ENCODE measurements around the gene ZNF549.

ZNF549 gene

GRCh38 chr19:57570707-57571106 is 43.6 kb downstream of the ZNF549 start:
- Histone ChIP-seq H2AFZ (ENCODE audit: low read depth, low read length) (no peak overlapping the region), H3K4me1 (ENCODE audit: insufficient read depth, low read length) (no peaks in the 10 kb centered on the region), H3K36me3 (ENCODE audit: insufficient read depth, low read length) (peaks cover 52% of the 10 kb centered on the region), H4K20me1 (ENCODE audit: insufficient read depth, low read length) (no peaks in the 10 kb centered on the region), H3K27ac (ENCODE audit: low read length) (no peak overlapping the region), H3K4me3 (ENCODE audit: low read depth in 1 of 2, low read length in 2 of 2) (no peak overlapping the region), H3K27me3 (ENCODE audit: insufficient read depth, low read length, poor library complexity) (no peaks in the 10 kb centered on the region), H3K9me3 (ENCODE audit: insufficient read depth, low read length, severe bottlenecking) (peaks cover 91% of the 10 kb centered on the region), H3K9ac (ENCODE audit: low read depth, low read length) (no peak overlapping the region), H3K79me2 (ENCODE audit: insufficient read depth, low read length) (no peaks in the 10 kb centered on the region), H3K4me2 (ENCODE audit: insufficient read depth, low read length) (no peak overlapping the region)
- TF ChIP-seq, protein P1, sequence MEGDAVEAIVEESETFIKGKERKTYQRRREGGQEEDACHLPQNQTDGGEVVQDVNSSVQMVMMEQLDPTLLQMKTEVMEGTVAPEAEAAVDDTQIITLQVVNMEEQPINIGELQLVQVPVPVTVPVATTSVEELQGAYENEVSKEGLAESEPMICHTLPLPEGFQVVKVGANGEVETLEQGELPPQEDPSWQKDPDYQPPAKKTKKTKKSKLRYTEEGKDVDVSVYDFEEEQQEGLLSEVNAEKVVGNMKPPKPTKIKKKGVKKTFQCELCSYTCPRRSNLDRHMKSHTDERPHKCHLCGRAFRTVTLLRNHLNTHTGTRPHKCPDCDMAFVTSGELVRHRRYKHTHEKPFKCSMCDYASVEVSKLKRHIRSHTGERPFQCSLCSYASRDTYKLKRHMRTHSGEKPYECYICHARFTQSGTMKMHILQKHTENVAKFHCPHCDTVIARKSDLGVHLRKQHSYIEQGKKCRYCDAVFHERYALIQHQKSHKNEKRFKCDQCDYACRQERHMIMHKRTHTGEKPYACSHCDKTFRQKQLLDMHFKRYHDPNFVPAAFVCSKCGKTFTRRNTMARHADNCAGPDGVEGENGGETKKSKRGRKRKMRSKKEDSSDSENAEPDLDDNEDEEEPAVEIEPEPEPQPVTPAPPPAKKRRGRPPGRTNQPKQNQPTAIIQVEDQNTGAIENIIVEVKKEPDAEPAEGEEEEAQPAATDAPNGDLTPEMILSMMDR (IDR thresholded peaks at IDR 0.05; ENCODE audit: borderline replicate concordance, extremely low read depth, low read length, poor library complexity, severe bottlenecking) = no peak
- no peak for TF ChIP-seq EZH2 (IDR thresholded peaks at IDR 0.05; ENCODE audit: borderline replicate concordance, low read depth, low read length, severe bottlenecking)
- DNase-seq = no peak
- ATAC-seq (ENCODE audit: insufficient read depth, low read depth) = no peak

GRCh38 chr19:57572415-57572947 is 45.3 kb downstream of the ZNF549 start:
- TF ChIP-seq EZH2 (IDR thresholded peaks at IDR 0.05; ENCODE audit: borderline replicate concordance, low read depth, low read length, severe bottlenecking) = no peak
- TF ChIP-seq, protein P1 (IDR thresholded peaks at IDR 0.05; ENCODE audit: borderline replicate concordance, extremely low read depth, low read length, poor library complexity, severe bottlenecking) = no peak
- H3K27ac ChIP-seq (ENCODE audit: low read length) = no peak overlapping the region
- ATAC-seq (ENCODE audit: insufficient read depth, low read depth) (no peak), DNase-seq (no peak)
- H3K9ac ChIP-seq (ENCODE audit: low read depth, low read length) = no peak overlapping the region
- peaks cover 12% of the 10 kb centered on the region for H3K4me1 ChIP-seq (ENCODE audit: insufficient read depth, low read length)
- H3K79me2 ChIP-seq (ENCODE audit: insufficient read depth, low read length) = peaks cover 17% of the 10 kb centered on the region
- no peaks in the 10 kb centered on the region for H4K20me1 ChIP-seq (ENCODE audit: insufficient read depth, low read length)
- peaks cover 70% of the 10 kb centered on the region for H3K36me3 ChIP-seq (ENCODE audit: insufficient read depth, low read length)
- H3K27me3 ChIP-seq (ENCODE audit: insufficient read depth, low read length, poor library complexity) = no peaks in the 10 kb centered on the region
- H2AFZ ChIP-seq (ENCODE audit: low read depth, low read length) = no peak overlapping the region
- H3K4me2 ChIP-seq (ENCODE audit: insufficient read depth, low read length) = no peak overlapping the region
- H3K9me3 ChIP-seq (ENCODE audit: insufficient read depth, low read length, severe bottlenecking) = peaks cover 90% of the 10 kb centered on the region
- no peak overlapping the region for H3K4me3 ChIP-seq (ENCODE audit: low read depth in 1 of 2, low read length in 2 of 2)

GRCh38 chr19:57576661-57577060 is 49.5 kb downstream of the ZNF549 start:
- Histone ChIP-seq H3K79me2 (ENCODE audit: insufficient read depth, low read length) (peaks cover 29% of the 10 kb centered on the region), H3K27ac (ENCODE audit: low read length) (no peak overlapping the region), H3K4me3 (ENCODE audit: low read depth in 1 of 2, low read length in 2 of 2) (peak overlapping the region in 1 of 2 experiments; percentile 96; a peak in 1 of 4 replicates), H4K20me1 (ENCODE audit: insufficient read depth, low read length) (no peaks in the 10 kb centered on the region), H3K36me3 (ENCODE audit: insufficient read depth, low read length) (peaks cover 69% of the 10 kb centered on the region), H3K27me3 (ENCODE audit: insufficient read depth, low read length, poor library complexity) (no peaks in the 10 kb centered on the region), H3K4me1 (ENCODE audit: insufficient read depth, low read length) (peaks cover 32% of the 10 kb centered on the region), H3K9ac (ENCODE audit: low read depth, low read length) (no peak overlapping the region), H2AFZ (ENCODE audit: low read depth, low read length) (no peak overlapping the region), H3K4me2 (ENCODE audit: insufficient read depth, low read length) (peak overlapping the region; percentile 21; the same call in 1 of the 2 replicates), H3K9me3 (ENCODE audit: insufficient read depth, low read length, severe bottlenecking) (peaks cover 66% of the 10 kb centered on the region)
- TF ChIP-seq, protein P1 (IDR thresholded peaks at IDR 0.05; ENCODE audit: borderline replicate concordance, extremely low read depth, low read length, poor library complexity, severe bottlenecking) = no peak
- no peak for TF ChIP-seq EZH2 (IDR thresholded peaks at IDR 0.05; ENCODE audit: borderline replicate concordance, low read depth, low read length, severe bottlenecking)
- ATAC-seq (ENCODE audit: insufficient read depth, low read depth) = no peak
- no peak for DNase-seq
